GM18502 (cell line): Measurements from ENCODE around the gene NTF4.

Source experiments
- ATAC-seq: cut with Tn5 transposase; IDR thresholded peaks from one replicate; pipeline ENCODE4 v1.9.1; 2021; ENCODE audit warnings: mild to moderate bottlenecking; ENCODE audit not compliant: unreplicated experiment, poor library complexity

NTF4 gene

DNA sequence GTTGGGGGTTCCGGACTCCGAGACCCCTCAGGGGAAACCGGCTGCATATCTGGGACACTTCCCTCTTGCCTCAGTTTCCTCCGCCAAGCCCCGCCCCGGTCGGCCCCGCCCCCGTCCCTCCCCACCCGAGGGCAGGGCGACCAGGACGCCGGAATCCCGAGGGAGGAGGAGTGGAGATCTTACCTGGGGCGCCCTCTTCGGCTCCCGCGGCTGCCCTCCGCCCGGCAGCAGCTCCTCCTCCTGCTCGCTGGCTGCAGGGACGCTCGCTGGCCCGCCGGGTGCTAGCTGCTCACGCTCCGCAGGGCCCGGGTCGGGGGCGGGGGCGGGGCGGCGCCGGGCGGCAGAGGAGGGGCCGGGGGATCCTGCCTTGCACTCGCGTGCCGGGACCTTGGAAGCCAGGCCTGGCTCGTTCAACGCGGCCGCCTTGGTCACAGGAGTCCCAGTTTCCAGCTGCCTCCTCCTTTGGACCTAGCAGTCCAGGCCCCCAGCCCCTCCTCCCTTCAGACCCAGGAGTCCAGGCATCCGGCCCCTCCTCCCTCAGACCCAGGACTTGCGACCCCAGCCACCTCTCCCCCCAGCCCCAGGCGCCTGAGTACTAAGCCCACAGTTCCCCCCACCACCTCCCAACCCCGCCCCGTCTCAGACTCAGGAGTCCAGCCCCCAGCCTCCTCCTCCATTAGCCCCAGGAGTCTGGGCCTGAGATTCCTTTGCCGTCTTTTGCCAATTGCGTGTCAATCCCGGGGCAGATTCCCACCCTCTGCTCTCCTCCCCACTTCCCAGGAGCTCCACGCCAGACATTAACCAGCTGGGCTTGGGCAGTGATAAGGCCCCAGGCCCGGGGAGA lies at the start of gene NTF4:
Gene NTF4, minus strand, starts transcription at position 51 of the 844 bp plus-strand sequence. CDS start 2,821 bp downstream, outside the sequence.
- ATAC-seq, result no peak

- peak; percentile 49 for ATAC-seq
Measured at GRCh38 chr19:49113762-49114629, 49.4 kb upstream of the NTF4 start, which contains the start of gene LIN7B. TSS of gene LIN7B (plus strand) at chr19:49114370. CDS start at chr19:49114405, 35 bp downstream.

DNA sequence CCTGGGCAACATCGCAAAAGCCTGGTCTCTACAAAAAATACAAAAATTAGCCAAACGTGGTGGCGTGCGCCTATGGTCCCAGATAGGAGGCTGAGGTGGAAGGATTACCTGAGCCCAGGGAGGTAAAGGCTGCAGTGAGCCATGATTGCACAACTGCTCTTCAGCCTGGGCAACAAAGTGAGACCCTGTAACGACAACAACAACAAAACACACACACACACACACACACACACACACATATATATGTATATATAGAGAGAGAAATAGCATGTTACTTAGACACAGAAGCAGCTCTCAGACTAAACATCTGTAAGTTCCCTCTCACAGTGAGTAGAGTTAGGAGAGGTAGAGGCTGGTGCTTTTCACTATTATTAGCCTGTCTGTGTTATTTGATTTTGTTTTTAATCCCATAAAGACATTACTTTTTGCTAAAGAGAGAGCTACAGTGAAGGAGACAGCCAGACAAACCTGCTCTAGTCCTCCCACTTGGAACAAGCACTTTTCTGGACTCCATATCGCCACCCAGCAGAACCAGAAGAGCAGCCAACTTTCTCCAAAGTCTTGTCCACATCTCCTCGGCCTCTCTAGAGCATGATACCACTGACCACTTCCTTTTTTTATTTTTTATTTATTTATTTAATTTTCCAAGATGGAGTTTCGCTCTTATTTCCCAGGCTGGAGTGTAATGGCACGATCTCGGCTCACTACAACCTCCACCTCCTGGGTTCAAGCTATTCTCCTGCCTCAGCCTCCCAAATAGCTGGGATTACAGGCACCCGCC lies 46.8 kb upstream of the NTF4 start:
- no peak for ATAC-seq

DNA sequence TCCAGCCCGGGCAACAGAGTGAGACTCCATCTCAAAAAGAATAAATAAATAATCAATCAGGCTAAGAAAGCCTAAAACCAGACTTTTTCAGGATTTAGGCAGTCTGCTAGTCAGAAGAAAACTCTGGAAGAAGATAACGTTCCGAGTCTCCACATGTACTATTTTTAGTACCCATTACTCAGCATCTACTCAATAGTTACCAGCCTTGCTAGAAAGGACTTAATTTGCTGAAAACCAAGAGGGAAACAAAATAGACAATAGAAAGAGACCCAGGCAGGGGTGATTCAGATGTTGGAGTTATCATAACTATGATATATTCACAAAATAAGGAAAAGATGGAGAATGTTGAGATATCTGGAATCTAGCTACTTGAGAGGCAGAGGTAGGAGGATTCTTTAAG lies 45.9 kb upstream of the NTF4 start:
- no peak for ATAC-seq

GRCh38 chr19:49109569-49110233 lies 45.1 kb upstream of the NTF4 start:
- ATAC-seq, result no peak

DNA sequence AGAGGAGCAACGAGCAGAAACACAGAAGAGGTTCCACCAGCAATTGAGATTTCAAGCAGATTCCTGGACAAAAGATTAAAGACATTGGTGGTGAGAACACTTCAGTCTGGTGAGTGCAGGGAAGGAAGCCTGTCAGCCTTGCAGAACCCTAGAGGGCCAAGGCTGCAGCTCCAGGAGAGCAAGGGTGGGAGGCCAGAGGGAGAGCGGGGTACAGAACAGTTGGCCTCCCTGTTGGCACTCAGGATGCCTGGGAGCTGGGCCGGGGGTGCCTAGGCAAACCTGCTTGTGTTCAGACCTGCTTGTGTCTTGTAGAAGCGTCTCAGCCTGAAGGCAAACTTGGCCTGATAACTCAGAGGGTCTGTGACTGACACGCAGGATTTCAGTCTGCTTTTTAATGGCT lies 44.4 kb upstream of the NTF4 start:
- ATAC-seq, result no peak

DNA sequence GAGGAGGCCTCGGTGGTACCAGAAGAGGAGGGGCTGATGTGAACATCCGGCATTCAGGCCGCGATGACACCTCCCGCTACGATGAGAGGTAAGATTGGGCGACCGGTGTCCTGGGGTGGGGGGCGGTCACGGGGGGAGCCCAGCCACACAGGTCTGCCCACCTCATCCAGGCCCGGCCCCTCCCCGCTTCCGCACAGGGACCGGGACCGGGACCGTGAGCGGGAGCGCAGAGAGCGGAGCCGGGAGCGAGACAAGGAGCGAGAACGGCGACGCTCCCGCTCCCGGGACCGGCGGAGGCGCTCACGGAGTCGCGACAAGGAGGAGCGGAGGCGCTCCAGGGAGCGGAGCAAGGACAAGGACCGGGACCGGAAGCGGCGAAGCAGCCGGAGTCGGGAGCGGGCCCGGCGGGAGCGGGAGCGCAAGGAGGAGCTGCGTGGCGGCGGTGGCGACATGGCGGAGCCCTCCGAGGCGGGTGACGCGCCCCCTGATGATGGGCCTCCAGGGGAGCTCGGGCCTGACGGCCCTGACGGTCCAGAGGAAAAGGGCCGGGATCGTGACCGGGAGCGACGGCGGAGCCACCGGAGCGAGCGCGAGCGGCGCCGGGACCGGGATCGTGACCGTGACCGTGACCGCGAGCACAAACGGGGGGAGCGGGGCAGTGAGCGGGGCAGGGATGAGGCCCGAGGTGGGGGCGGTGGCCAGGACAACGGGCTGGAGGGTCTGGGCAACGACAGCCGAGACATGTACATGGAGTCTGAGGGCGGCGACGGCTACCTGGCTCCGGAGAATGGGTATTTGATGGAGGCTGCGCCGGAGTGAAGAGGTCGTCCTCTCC lies 43.2 kb upstream of the NTF4 start:
- ATAC-seq, result no peak

GRCh38 chr19:49106648-49107135 lies 42.1 kb upstream of the NTF4 start:
- ATAC-seq, result no peak

GRCh38 chr19:49104229-49104864 lies 39.7 kb upstream of the NTF4 start:
- no peak for ATAC-seq

- ATAC-seq, result no peak
Measured at GRCh38 chr19:49103331-49104085, 38.9 kb upstream of the NTF4 start.

- no peak for ATAC-seq
Measured at GRCh38 chr19:49102303-49102702, 37.7 kb upstream of the NTF4 start.

GRCh38 chr19:49101160-49101559 lies 36.5 kb upstream of the NTF4 start:
- no peak for ATAC-seq

DNA sequence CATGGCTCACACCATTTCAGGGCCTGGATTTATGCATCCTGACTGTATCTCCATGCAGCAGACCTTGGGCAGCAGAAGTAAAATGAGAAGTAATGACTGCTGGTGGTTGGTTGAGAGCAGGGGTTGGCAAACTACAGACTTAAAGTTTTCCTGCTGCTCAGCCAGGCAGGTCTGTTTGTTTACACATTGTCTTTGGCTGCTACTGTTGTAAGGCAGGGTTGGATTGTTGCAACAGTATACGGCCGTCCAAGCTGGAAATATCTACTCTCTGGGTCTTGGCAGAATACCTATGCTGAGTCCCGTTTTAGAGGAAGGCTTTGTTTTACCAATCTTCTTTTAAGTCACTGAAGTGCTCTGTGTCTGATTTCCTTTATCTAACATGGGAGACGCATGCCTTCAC lies 34.2 kb upstream of the NTF4 start:
- ATAC-seq, result no peak

- no peak for ATAC-seq
Measured at GRCh38 chr19:49097453-49098288, 33.1 kb upstream of the NTF4 start.

- ATAC-seq, result no peak
Measured at GRCh38 chr19:49094505-49095482, 30.2 kb upstream of the NTF4 start.

GRCh38 chr19:49092686-49093085 lies 28.1 kb upstream of the NTF4 start:
- ATAC-seq, result no peak
